Measurements from ENCODE around the gene GAL.

GAL gene

DNA sequence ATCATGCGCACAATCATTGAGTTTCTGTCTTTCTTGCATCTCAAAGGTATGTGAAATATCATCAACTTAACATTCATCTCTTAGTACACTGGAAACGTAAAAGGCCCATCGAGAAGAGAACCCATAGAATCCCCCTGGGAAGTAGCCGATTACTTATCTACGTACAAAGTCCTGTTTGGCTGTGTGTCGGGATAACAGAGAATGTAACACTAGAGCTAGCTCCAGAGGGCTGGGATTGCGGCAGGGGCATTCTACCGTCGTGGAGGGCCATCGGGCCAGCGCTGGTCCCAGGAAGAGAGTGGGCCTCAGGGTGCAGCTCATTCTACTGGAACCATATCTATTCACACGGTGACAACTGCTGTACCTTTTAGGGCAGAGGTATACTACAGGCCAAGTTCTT lies 4.5 kb downstream of the GAL start:
- TF ChIP-seq TEAD4 (IDR thresholded peaks at IDR 0.05) (no peak), CREB1 (IDR thresholded peaks at IDR 0.05; ENCODE audit: low read depth) (no peak), FOXM1 (IDR thresholded peaks at IDR 0.05; ENCODE audit: borderline replicate concordance, low read depth) (no peak), ZBTB7A (IDR thresholded peaks at IDR 0.05; ENCODE audit: low read depth) (no peak), RAD21 (IDR thresholded peaks at IDR 0.05; ENCODE audit: low read depth) (no peak), NFIC (IDR thresholded peaks at IDR 0.05) (no peak), YY1 (IDR thresholded peaks at IDR 0.05; ENCODE audit: low read depth) (no peak), EGR1 (IDR thresholded peaks at IDR 0.05) (no peak), EP300 (IDR thresholded peaks at IDR 0.05; ENCODE audit: borderline replicate concordance) (no peak), TAF1 (IDR thresholded peaks at IDR 0.05; ENCODE audit: low read depth) (no peak), TCF12 (IDR thresholded peaks at IDR 0.05; ENCODE audit: low read depth) (no peak), CEBPB (IDR thresholded peaks at IDR 0.05) (no peak), MAX (IDR thresholded peaks at IDR 0.05) (no peak)
- TF ChIP-seq, protein P1, sequence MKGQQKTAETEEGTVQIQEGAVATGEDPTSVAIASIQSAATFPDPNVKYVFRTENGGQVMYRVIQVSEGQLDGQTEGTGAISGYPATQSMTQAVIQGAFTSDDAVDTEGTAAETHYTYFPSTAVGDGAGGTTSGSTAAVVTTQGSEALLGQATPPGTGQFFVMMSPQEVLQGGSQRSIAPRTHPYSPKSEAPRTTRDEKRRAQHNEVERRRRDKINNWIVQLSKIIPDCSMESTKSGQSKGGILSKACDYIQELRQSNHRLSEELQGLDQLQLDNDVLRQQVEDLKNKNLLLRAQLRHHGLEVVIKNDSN (IDR thresholded peaks at IDR 0.05): no peak
- TF ChIP-seq, protein P2, sequence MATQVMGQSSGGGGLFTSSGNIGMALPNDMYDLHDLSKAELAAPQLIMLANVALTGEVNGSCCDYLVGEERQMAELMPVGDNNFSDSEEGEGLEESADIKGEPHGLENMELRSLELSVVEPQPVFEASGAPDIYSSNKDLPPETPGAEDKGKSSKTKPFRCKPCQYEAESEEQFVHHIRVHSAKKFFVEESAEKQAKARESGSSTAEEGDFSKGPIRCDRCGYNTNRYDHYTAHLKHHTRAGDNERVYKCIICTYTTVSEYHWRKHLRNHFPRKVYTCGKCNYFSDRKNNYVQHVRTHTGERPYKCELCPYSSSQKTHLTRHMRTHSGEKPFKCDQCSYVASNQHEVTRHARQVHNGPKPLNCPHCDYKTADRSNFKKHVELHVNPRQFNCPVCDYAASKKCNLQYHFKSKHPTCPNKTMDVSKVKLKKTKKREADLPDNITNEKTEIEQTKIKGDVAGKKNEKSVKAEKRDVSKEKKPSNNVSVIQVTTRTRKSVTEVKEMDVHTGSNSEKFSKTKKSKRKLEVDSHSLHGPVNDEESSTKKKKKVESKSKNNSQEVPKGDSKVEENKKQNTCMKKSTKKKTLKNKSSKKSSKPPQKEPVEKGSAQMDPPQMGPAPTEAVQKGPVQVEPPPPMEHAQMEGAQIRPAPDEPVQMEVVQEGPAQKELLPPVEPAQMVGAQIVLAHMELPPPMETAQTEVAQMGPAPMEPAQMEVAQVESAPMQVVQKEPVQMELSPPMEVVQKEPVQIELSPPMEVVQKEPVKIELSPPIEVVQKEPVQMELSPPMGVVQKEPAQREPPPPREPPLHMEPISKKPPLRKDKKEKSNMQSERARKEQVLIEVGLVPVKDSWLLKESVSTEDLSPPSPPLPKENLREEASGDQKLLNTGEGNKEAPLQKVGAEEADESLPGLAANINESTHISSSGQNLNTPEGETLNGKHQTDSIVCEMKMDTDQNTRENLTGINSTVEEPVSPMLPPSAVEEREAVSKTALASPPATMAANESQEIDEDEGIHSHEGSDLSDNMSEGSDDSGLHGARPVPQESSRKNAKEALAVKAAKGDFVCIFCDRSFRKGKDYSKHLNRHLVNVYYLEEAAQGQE (IDR thresholded peaks at IDR 0.05; ENCODE audit: low read depth): no peak

GRCh38 chr11:68689737-68690625 lies 5.6 kb downstream of the GAL start:
- TF ChIP-seq RAD21 (IDR thresholded peaks at IDR 0.05; ENCODE audit: low read depth) (no peak), EP300 (IDR thresholded peaks at IDR 0.05; ENCODE audit: borderline replicate concordance) (no peak)

DNA sequence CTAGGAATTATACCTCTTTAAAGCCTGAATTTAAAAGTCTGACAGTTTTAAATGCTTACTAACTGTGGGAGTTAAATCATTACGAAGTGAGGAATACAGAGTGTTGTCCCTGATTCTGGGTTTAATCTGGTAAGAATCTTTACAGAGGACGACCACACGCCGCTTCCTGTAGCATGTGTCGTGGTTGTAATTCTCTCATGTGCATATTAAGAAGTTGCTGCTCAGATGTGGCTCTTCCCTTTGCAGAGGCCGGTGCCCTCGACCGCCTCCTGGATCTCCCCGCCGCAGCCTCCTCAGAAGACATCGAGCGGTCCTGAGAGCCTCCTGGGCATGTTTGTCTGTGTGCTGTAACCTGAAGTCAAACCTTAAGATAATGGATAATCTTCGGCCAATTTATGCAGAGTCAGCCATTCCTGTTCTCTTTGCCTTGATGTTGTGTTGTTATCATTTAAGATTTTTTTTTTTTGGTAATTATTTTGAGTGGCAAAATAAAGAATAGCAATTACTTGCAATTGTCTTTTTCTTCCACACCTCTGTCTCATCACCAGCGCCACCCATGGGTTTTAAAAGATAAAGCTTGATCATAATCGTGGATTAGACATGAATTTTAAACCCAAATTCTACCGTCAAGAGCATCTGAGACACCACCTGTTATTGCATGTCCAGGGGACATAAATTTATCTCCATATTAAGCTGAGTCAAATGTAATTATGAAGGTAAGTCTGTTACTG lies 6.5 kb downstream of the GAL start:
- no peak for TF ChIP-seq EP300 (IDR thresholded peaks at IDR 0.05; ENCODE audit: borderline replicate concordance)
- no peak for TF ChIP-seq CEBPB (IDR thresholded peaks at IDR 0.05)
- no peak for TF ChIP-seq YY1 (IDR thresholded peaks at IDR 0.05; ENCODE audit: low read depth)
- TF ChIP-seq FOXM1 (IDR thresholded peaks at IDR 0.05; ENCODE audit: borderline replicate concordance, low read depth): no peak
- TF ChIP-seq ZBTB7A (IDR thresholded peaks at IDR 0.05; ENCODE audit: low read depth): no peak
- TF ChIP-seq RAD21 (IDR thresholded peaks at IDR 0.05; ENCODE audit: low read depth): no peak

GRCh38 chr11:68691402-68691784 lies 7.0 kb downstream of the GAL start:
- TF ChIP-seq YY1 (IDR thresholded peaks at IDR 0.05; ENCODE audit: low read depth) (no peak), CREB1 (IDR thresholded peaks at IDR 0.05; ENCODE audit: low read depth) (no peak), ZBTB7A (IDR thresholded peaks at IDR 0.05; ENCODE audit: low read depth) (no peak), EP300 (IDR thresholded peaks at IDR 0.05; ENCODE audit: borderline replicate concordance) (no peak), RAD21 (IDR thresholded peaks at IDR 0.05; ENCODE audit: low read depth) (no peak), MAX (IDR thresholded peaks at IDR 0.05) (no peak), TEAD4 (IDR thresholded peaks at IDR 0.05) (no peak), FOXM1 (IDR thresholded peaks at IDR 0.05; ENCODE audit: borderline replicate concordance, low read depth) (no peak), TAF1 (IDR thresholded peaks at IDR 0.05; ENCODE audit: low read depth) (no peak), NFIC (IDR thresholded peaks at IDR 0.05) (no peak), TCF12 (IDR thresholded peaks at IDR 0.05; ENCODE audit: low read depth) (no peak), CEBPB (IDR thresholded peaks at IDR 0.05) (no peak), EGR1 (IDR thresholded peaks at IDR 0.05) (no peak)
- TF ChIP-seq, protein P2 (IDR thresholded peaks at IDR 0.05; ENCODE audit: low read depth): no peak
- TF ChIP-seq, protein P1 (IDR thresholded peaks at IDR 0.05): no peak

- TF ChIP-seq NFIC (IDR thresholded peaks at IDR 0.05): no peak
- no peak for TF ChIP-seq YY1 (IDR thresholded peaks at IDR 0.05; ENCODE audit: low read depth)
- no peak for TF ChIP-seq CREB1 (IDR thresholded peaks at IDR 0.05; ENCODE audit: low read depth)
- TF ChIP-seq MAX (IDR thresholded peaks at IDR 0.05): no peak
- TF ChIP-seq TAF1 (IDR thresholded peaks at IDR 0.05; ENCODE audit: low read depth): no peak
- TF ChIP-seq EGR1 (IDR thresholded peaks at IDR 0.05): no peak
- no peak for TF ChIP-seq EP300 (IDR thresholded peaks at IDR 0.05; ENCODE audit: borderline replicate concordance)
- TF ChIP-seq TCF12 (IDR thresholded peaks at IDR 0.05; ENCODE audit: low read depth): no peak
- no peak for TF ChIP-seq CEBPB (IDR thresholded peaks at IDR 0.05)
- TF ChIP-seq, protein P1 (IDR thresholded peaks at IDR 0.05): no peak
- no peak for TF ChIP-seq ZBTB7A (IDR thresholded peaks at IDR 0.05; ENCODE audit: low read depth)
- TF ChIP-seq, protein P2 (IDR thresholded peaks at IDR 0.05; ENCODE audit: low read depth): no peak
- no peak for TF ChIP-seq RAD21 (IDR thresholded peaks at IDR 0.05; ENCODE audit: low read depth)
- TF ChIP-seq TEAD4 (IDR thresholded peaks at IDR 0.05): no peak
- TF ChIP-seq FOXM1 (IDR thresholded peaks at IDR 0.05; ENCODE audit: borderline replicate concordance, low read depth): no peak
Observed at GRCh38 chr11:68692115-68692514, 7.8 kb downstream of the GAL start.
